CD8-positive, alpha-beta memory T cell (primary cell): ENCODE measurements around the gene NBL1. TPM values are rescaled to one million over a fixed set of nuclear protein-coding genes. Genes with fewer than 3 reads are reported as not detected.

Experiments
- CTCF ChIA-PET: fragments of 350-600 bp; sonication (Branson Sonifier 250); formaldehyde crosslinking; loops from one replicate; lab custom pipeline; 2021; ENCODE audit warnings: antibody characterized with exemption; lab: Charles Lee
- POLR2A ChIA-PET: fragments of 350-600 bp; sonication (Branson Sonifier 250); formaldehyde crosslinking; loops from one replicate; lab custom pipeline; 2021; ENCODE audit warnings: antibody characterized with exemption; lab: Charles Lee
- DNase-seq, 5 donors: peaks; one replicate each; pipeline versions ENCODE4 v3.0.0 to v3.0.0-alpha.2; 2020 to 2022; ENCODE audit warnings: mixed read lengths in 1 of 5
- H3K27ac ChIP-seq: one replicate; pipeline ENCODE4 v1.7.0; 2013; ENCODE audit warnings: low read depth, mild to moderate bottlenecking, low read length, moderate library complexity
- H3K27me3 ChIP-seq: 2 replicates; pipeline ENCODE4 v1.7.0; 2013; ENCODE audit warnings: low read length, mild to moderate bottlenecking; ENCODE audit not compliant: insufficient read depth, poor library complexity, severe bottlenecking
- H3K36me3 ChIP-seq: 2 replicates; pipeline ENCODE4 v1.7.0; 2013; ENCODE audit warnings: mild to moderate bottlenecking, low read length, moderate library complexity; ENCODE audit not compliant: insufficient read depth
- H3K4me1 ChIP-seq: 2 replicates; pipeline ENCODE4 v1.7.0; 2013; ENCODE audit warnings: mild to moderate bottlenecking, low read length, moderate library complexity; ENCODE audit not compliant: insufficient read depth
- H3K4me3 ChIP-seq: 2 replicates; pipeline ENCODE4 v1.7.0; 2013; ENCODE audit warnings: mild to moderate bottlenecking, low read length
- H3K9me3 ChIP-seq: 2 replicates; pipeline ENCODE4 v1.7.0; 2013; ENCODE audit warnings: mild to moderate bottlenecking, low read length
- H3K27ac Mint-ChIP-seq, 8 donors: one replicate each; pipeline ENCODE4 v1.8.0; 2020 to 2021; ENCODE audit warnings: mixed read lengths in 8 of 8, mild to moderate bottlenecking in 6 of 8, inconsistent platforms in 3 of 8, moderate library complexity in 3 of 8
- H3K27me3 Mint-ChIP-seq, 2 donors: one replicate each; pipeline ENCODE4 v1.8.0; 2020 to 2021; ENCODE audit warnings: mixed read lengths in 2 of 2, mild to moderate bottlenecking in 1 of 2, moderate library complexity in 1 of 2
- H3K36me3 Mint-ChIP-seq, 3 donors: one replicate each; pipeline ENCODE4 v1.8.0; 2020 to 2021; ENCODE audit warnings: mixed read lengths in 3 of 3, inconsistent platforms in 1 of 3, mild to moderate bottlenecking in 1 of 3
- H3K4me1 Mint-ChIP-seq, 3 donors: one replicate each; pipeline ENCODE4 v1.8.0; 2020 to 2021; ENCODE audit warnings: mixed read lengths in 3 of 3, inconsistent platforms in 1 of 3, mild to moderate bottlenecking in 1 of 3
- H3K4me3 Mint-ChIP-seq, 7 donors: one replicate each; pipeline ENCODE4 v1.8.0; 2020 to 2021; ENCODE audit warnings: mixed read lengths in 7 of 7, mild to moderate bottlenecking in 6 of 7, moderate library complexity in 4 of 7, inconsistent platforms in 2 of 7
- H3K9me3 Mint-ChIP-seq, 5 donors: one replicate each; pipeline ENCODE4 v1.8.0; 2020 to 2022; ENCODE audit warnings: mixed read lengths in 5 of 5, mild to moderate bottlenecking in 3 of 5, moderate library complexity in 2 of 5, inconsistent platforms in 1 of 5
- polyA plus RNA-seq: library from polyadenylated mRNA; unstranded; fragments of 300-500 nt; fragmentation: Illumina TruSeq; gene quantifications from one replicate; pipeline ENCODE4 v1.2.3, GENCODE V29; 2021
- total RNA-seq, 2 experiments: library from RNA; stranded (reverse); gene quantifications; one replicate each; pipeline ENCODE4 v1.2.3, GENCODE V29; 2021

Gene NBL1
- total and polyA plus RNA-seq, 3 experiments from 2014 or later, result 8.1 to 36.3 (median 35.6) TPM

DNA sequence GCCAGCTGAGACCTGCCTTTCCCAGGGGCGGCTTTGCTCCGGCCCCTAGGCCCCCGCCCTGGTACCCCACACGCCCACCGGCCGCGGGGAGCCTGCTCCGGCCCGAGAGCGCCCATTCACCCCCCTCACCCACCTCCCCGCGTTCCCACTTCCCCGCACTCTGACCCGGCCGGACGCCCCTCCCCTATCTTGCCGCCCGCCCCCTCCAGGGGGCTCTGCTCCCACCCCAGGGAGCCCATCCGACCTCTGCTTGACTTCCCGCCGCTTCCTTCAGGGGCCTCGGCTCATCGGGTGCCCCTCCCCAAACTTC, 21.0 kb downstream of the NBL1 start:
- H3K4me3 ChIP-seq, result no peak overlapping the region
- peaks cover 5% of the 10 kb centered on the region for H3K27me3 ChIP-seq
- peak overlapping the region in 2 of 8 donors; percentile 43 to 56 for H3K27ac Mint-ChIP-seq
- no peaks in the 10 kb centered on the region for H3K36me3 Mint-ChIP-seq
- H3K4me1 Mint-ChIP-seq, result peaks cover 10 to 41% (median 28%) of the 10 kb centered on the region in 3 donors
- POLR2A ChIA-PET, result no interaction called here
- H3K36me3 ChIP-seq, result no peaks in the 10 kb centered on the region
- H3K27ac ChIP-seq, result no peak overlapping the region
- H3K4me3 Mint-ChIP-seq, result peak overlapping the region in 6 of 7 donors; percentile 60 to 92 (median 70)
- H3K9me3 ChIP-seq, result no peaks in the 10 kb centered on the region
- peaks cover 24 to 44% of the 10 kb centered on the region in 2 donors for H3K27me3 Mint-ChIP-seq
- H3K9me3 Mint-ChIP-seq, result peaks cover 0 to 2% (median 0%) of the 10 kb centered on the region in 5 donors
- DNase-seq, result no peak
- H3K4me1 ChIP-seq, result peaks cover 9% of the 10 kb centered on the region
- CTCF ChIA-PET, result interaction anchor here (9.6 kb wide), 1 partner anchor 42 kb away, joined by 168 read pairs; no protein-coding TSS in a partner anchor

DNA sequence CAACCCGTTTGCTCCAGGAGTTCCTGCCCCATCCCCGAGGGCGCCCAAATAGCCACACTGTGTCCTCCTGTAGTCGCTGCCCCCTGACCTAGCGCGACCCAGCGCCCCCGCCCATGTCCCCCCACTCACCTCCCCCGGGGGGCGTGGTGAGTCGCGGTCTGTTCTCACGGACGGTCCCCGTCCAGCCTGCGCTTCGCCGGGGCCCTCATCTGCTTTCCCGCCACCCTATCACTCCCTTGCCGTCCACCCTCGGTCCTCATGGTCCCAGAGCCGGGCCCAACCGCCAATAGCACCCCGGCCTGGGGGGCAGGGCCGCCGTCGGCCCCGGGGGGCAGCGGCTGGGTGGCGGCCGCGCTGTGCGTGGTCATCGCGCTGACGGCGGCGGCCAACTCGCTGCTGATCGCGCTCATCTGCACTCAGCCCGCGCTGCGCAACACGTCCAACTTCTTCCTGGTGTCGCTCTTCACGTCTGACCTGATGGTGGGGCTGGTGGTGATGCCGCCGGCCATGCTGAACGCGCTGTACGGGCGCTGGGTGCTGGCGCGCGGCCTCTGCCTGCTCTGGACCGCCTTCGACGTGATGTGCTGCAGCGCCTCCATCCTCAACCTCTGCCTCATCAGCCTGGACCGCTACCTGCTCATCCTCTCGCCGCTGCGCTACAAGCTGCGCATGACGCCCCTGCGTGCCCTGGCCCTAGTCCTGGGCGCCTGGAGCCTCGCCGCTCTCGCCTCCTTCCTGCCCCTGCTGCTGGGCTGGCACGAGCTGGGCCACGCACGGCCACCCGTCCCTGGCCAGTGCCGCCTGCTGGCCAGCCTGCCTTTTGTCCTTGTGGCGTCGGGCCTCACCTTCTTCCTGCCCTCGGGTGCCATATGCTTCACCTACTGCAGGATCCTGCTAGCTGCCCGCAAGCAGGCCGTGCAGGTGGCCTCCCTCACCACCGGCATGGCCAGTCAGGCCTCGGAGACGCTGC, 21.7 kb downstream of the NBL1 start:
- Histone ChIP-seq H3K4me1 (peaks cover 9% of the 10 kb centered on the region), H3K4me3 (no peak overlapping the region), H3K36me3 (no peaks in the 10 kb centered on the region), H3K27ac (no peak overlapping the region), H3K9me3 (no peaks in the 10 kb centered on the region), H3K27me3 (peaks cover 5% of the 10 kb centered on the region)
- Mint-ChIP-seq H3K4me3 (peak overlapping the region; percentile 34 to 92 (median 72)), H3K36me3 (no peaks in the 10 kb centered on the region), H3K27me3 (peaks cover 24 to 46% of the 10 kb centered on the region in 2 donors), H3K4me1 (peaks cover 10 to 42% (median 28%) of the 10 kb centered on the region in 3 donors), H3K9me3 (peaks cover 0 to 2% (median 0%) of the 10 kb centered on the region in 5 donors), H3K27ac (peak overlapping the region in 3 of 8 donors; percentile 43 to 56 (median 51))
- ChIA-PET POLR2A (no interaction called here), CTCF (interaction anchor here (3.9 to 9.6 kb wide), 2 partner anchors 39 to 41 kb away, joined by 19 to 168 read pairs; no protein-coding TSS in a partner anchor)
- no peak for DNase-seq

DNA sequence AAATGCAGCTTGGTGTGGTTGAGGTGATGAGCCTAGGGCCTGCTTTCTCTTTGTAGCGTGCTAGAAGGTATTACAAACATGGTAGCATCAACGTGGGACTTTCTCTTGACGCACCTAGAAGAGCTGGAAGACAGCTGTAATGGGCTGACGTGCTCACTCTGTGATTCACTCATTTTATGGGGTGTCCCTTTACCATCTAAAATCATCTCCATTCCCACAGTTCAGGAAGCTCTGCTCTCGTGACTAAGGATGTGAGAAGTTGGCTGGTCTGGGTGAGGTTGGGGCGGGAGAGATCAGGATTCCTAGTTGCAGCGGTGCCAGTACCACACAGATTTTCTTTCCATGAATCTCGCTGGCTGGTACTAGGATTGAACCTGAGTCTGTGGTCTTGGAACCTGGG, 24.8 kb downstream of the NBL1 start:
- peaks cover 5% of the 10 kb centered on the region for H3K27me3 ChIP-seq
- no peak overlapping the region for H3K27ac ChIP-seq
- CTCF ChIA-PET, result interaction anchor here (0.9 to 3.9 kb wide), 3 partner anchors 9 to 36 kb away, joined by 3 to 19 read pairs (median 3); no protein-coding TSS in a partner anchor
- Mint-ChIP-seq H3K27ac (peak overlapping the region in 1 of 8 donors; percentile 26), H3K27me3 (peaks cover 23 to 35% of the 10 kb centered on the region in 2 donors), H3K4me1 (peaks cover 7 to 33% (median 21%) of the 10 kb centered on the region in 3 donors), H3K4me3 (no peak overlapping the region), H3K9me3 (peaks cover 0 to 2% (median 0%) of the 10 kb centered on the region in 5 donors), H3K36me3 (no peaks in the 10 kb centered on the region)
- H3K9me3 ChIP-seq, result no peaks in the 10 kb centered on the region
- peaks cover 7% of the 10 kb centered on the region for H3K4me1 ChIP-seq
- no peak overlapping the region for H3K4me3 ChIP-seq
- no peak for DNase-seq
- no peaks in the 10 kb centered on the region for H3K36me3 ChIP-seq
- POLR2A ChIA-PET, result interaction anchor here (0.6 kb wide), 1 partner anchor 22 kb away, joined by 3 read pairs; no protein-coding TSS in a partner anchor

- H3K27me3 ChIP-seq, result no peaks in the 10 kb centered on the region
- Mint-ChIP-seq H3K4me1 (peaks cover 6 to 28% (median 11%) of the 10 kb centered on the region in 3 donors), H3K4me3 (no peak overlapping the region), H3K27me3 (peaks cover 31 to 35% of the 10 kb centered on the region in 2 donors), H3K27ac (peak overlapping the region in 1 of 8 donors; percentile 17), H3K36me3 (no peaks in the 10 kb centered on the region), H3K9me3 (peaks cover 0 to 2% (median 0%) of the 10 kb centered on the region in 5 donors)
- no peaks in the 10 kb centered on the region for H3K9me3 ChIP-seq
- ChIA-PET POLR2A (no interaction called here), CTCF (interaction anchor here (2.0 kb wide), 1 partner anchor 9 kb away, joined by 10 read pairs; no protein-coding TSS in a partner anchor)
- H3K4me3 ChIP-seq, result no peak overlapping the region
- no peak for DNase-seq
- H3K36me3 ChIP-seq, result no peaks in the 10 kb centered on the region
- H3K4me1 ChIP-seq, result no peaks in the 10 kb centered on the region
- H3K27ac ChIP-seq, result no peak overlapping the region
Measured at GRCh38 chr1:19670787-19671186, 26.7 kb downstream of the NBL1 start.

GRCh38 chr1:19672237-19672636, 28.1 kb downstream of the NBL1 start:
- Histone ChIP-seq H3K9me3 (no peaks in the 10 kb centered on the region), H3K36me3 (no peaks in the 10 kb centered on the region), H3K4me1 (no peaks in the 10 kb centered on the region), H3K27me3 (no peaks in the 10 kb centered on the region), H3K4me3 (no peak overlapping the region), H3K27ac (no peak overlapping the region)
- DNase-seq, result no peak
- H3K4me1 Mint-ChIP-seq, result peaks cover 0 to 26% (median 0%) of the 10 kb centered on the region in 3 donors
- CTCF ChIA-PET, result interaction anchor here (1.2 to 2.5 kb wide), 2 partner anchors 10 to 32 kb away, joined by 6 to 10 read pairs; no protein-coding TSS in a partner anchor
- POLR2A ChIA-PET, result no interaction called here
- no peak overlapping the region for H3K4me3 Mint-ChIP-seq
- no peak overlapping the region for H3K27ac Mint-ChIP-seq
- no peaks in the 10 kb centered on the region for H3K9me3 Mint-ChIP-seq
- H3K36me3 Mint-ChIP-seq, result no peaks in the 10 kb centered on the region
- peaks cover 19 to 25% of the 10 kb centered on the region in 2 donors for H3K27me3 Mint-ChIP-seq

- peaks cover 13 to 19% of the 10 kb centered on the region in 2 donors for H3K27me3 Mint-ChIP-seq
- H3K4me3 ChIP-seq, result no peak overlapping the region
- no peaks in the 10 kb centered on the region for H3K27me3 ChIP-seq
- H3K9me3 Mint-ChIP-seq, result no peaks in the 10 kb centered on the region
- no peaks in the 10 kb centered on the region for H3K9me3 ChIP-seq
- no peak overlapping the region for H3K27ac Mint-ChIP-seq
- CTCF ChIA-PET, result interaction anchor here (2.0 to 3.3 kb wide), 2 partner anchors 15 to 29 kb away, joined by 6 to 17 read pairs; no protein-coding TSS in a partner anchor
- no peak overlapping the region for H3K27ac ChIP-seq
- POLR2A ChIA-PET, result no interaction called here
- peaks cover 0 to 2% (median 0%) of the 10 kb centered on the region in 3 donors for H3K36me3 Mint-ChIP-seq
- no peaks in the 10 kb centered on the region for H3K4me1 ChIP-seq
- no peak for DNase-seq
- H3K36me3 ChIP-seq, result no peaks in the 10 kb centered on the region
- peaks cover 0 to 8% (median 0%) of the 10 kb centered on the region in 3 donors for H3K4me1 Mint-ChIP-seq
- H3K4me3 Mint-ChIP-seq, result no peak overlapping the region
Measured at GRCh38 chr1:19675797-19676196, 31.7 kb downstream of the NBL1 start.

GRCh38 chr1:19676438-19676922, 32.4 kb downstream of the NBL1 start:
- Histone ChIP-seq H3K36me3 (no peaks in the 10 kb centered on the region), H3K27ac (no peak overlapping the region), H3K9me3 (no peaks in the 10 kb centered on the region), H3K4me1 (no peaks in the 10 kb centered on the region), H3K4me3 (no peak overlapping the region), H3K27me3 (no peaks in the 10 kb centered on the region)
- ChIA-PET POLR2A (no interaction called here), CTCF (interaction anchor here (2.0 to 3.3 kb wide), 2 partner anchors 16 to 28 kb away, joined by 6 to 17 read pairs; no protein-coding TSS in a partner anchor)
- Mint-ChIP-seq H3K4me3 (no peak overlapping the region), H3K27ac (peak overlapping the region in 2 of 8 donors; percentile 69 to 88), H3K36me3 (peaks cover 0 to 2% (median 0%) of the 10 kb centered on the region in 3 donors), H3K27me3 (peaks cover 13 to 19% of the 10 kb centered on the region in 2 donors), H3K9me3 (no peaks in the 10 kb centered on the region), H3K4me1 (peaks cover 0 to 8% (median 0%) of the 10 kb centered on the region in 3 donors)
- no peak for DNase-seq
